HG03135 (cell line): ENCODE data around the gene TTC34.

Source experiments
- ATAC-seq: cut with Tn5 transposase; IDR thresholded peaks from one replicate; pipeline ENCODE4 v1.9.1; 2021; ENCODE audit warnings: mild to moderate bottlenecking, moderate library complexity; ENCODE audit not compliant: unreplicated experiment

Gene TTC34

GRCh38 chr1:2595261-2595811 is 206.2 kb downstream of the TTC34 start:
- no peak for ATAC-seq

GRCh38 chr1:2594641-2595131 is 206.8 kb downstream of the TTC34 start:
- no peak for ATAC-seq

- no peak for ATAC-seq
These were observed 207.4 kb downstream of the TTC34 start for GRCh38 chr1:2594001-2594640.

- no peak for ATAC-seq
These were observed 208.1 kb downstream of the TTC34 start for GRCh38 chr1:2593251-2593878.

GRCh38 chr1:2592672-2593071 is 208.8 kb downstream of the TTC34 start:
- no peak for ATAC-seq

- ATAC-seq, result no peak
These were observed 209.8 kb downstream of the TTC34 start for GRCh38 chr1:2591581-2592261.

- no peak for ATAC-seq
These were observed 210.3 kb downstream of the TTC34 start for GRCh38 chr1:2591233-2591580.

GRCh38 chr1:2590233-2591141 is 211.0 kb downstream of the TTC34 start:
- ATAC-seq, result no peak

- ATAC-seq, result no peak
These were observed 211.9 kb downstream of the TTC34 start for GRCh38 chr1:2589431-2590232.

GRCh38 chr1:2588661-2589430 is 212.6 kb downstream of the TTC34 start:
- no peak for ATAC-seq

- ATAC-seq, result no peak
These were observed 213.5 kb downstream of the TTC34 start for GRCh38 chr1:2587860-2588571.

- no peak for ATAC-seq
These were observed 214.2 kb downstream of the TTC34 start for GRCh38 chr1:2587071-2587859.

- peak; percentile 53 for ATAC-seq
These were observed 215.1 kb downstream of the TTC34 start, which contains the start of gene PRXL2B for GRCh38 chr1:2586154-2587070. PRXL2B (plus strand) TSS chr1:2586777; CDS start chr1:2586886, 109 bp downstream.
